ENCODE results near the gene XIRP2.
"Not testable (repeated sequence)": the region's sequence is repeated elsewhere in the genome, so short reads cannot be mapped to it uniquely, and the experiment has no call there.

The XIRP2 gene

GRCh38 chr2:167057446-167057845 lies 169.2 kb downstream of the XIRP2 start:
- no peak overlapping the region for H3K9ac ChIP-seq
- no peak for TF ChIP-seq CTCF (conservative IDR thresholded peaks at IDR 0.05; ENCODE audit: low read depth, low read length)

GRCh38 chr2:167059173-167059572 lies 170.9 kb downstream of the XIRP2 start:
- H3K79me2 ChIP-seq (ENCODE audit: insufficient read depth, low read depth): no peaks in the 10 kb centered on the region
- no peak overlapping the region for H2AFZ ChIP-seq (ENCODE audit: low read depth)
- no peaks in the 10 kb centered on the region for H3K27me3 ChIP-seq (ENCODE audit: insufficient read depth, low read depth)
- TF ChIP-seq CTCF (conservative IDR thresholded peaks at IDR 0.05; ENCODE audit: low read depth, low read length): no peak
- no peak overlapping the region for H3K27ac ChIP-seq
- H4K20me1 ChIP-seq (ENCODE audit: insufficient read depth): no peaks in the 10 kb centered on the region
- H3K36me3 ChIP-seq (ENCODE audit: insufficient read depth): no peaks in the 10 kb centered on the region
- H3K4me2 ChIP-seq: no peak overlapping the region
- H3K4me3 ChIP-seq (IDR thresholded peaks at IDR 0.05; ENCODE audit: insufficient read depth, low read depth, low read length): no peak overlapping the region
- peaks cover 14% of the 10 kb centered on the region for H3K4me1 ChIP-seq (ENCODE audit: low read depth, poor library complexity, severe bottlenecking)
- no peak overlapping the region for H3K9ac ChIP-seq

More at GRCh38 chr2:167057446-167057845, 169.2 kb downstream of the XIRP2 start:
- Histone ChIP-seq H3K27me3 (ENCODE audit: insufficient read depth, low read depth) (no peaks in the 10 kb centered on the region), H3K4me2 (no peak overlapping the region), H3K79me2 (ENCODE audit: insufficient read depth, low read depth) (no peaks in the 10 kb centered on the region), H2AFZ (ENCODE audit: low read depth) (no peak overlapping the region), H3K27ac (no peak overlapping the region), H3K36me3 (ENCODE audit: insufficient read depth) (no peaks in the 10 kb centered on the region), H3K4me3 (IDR thresholded peaks at IDR 0.05; ENCODE audit: insufficient read depth, low read depth, low read length) (no peak overlapping the region), H4K20me1 (ENCODE audit: insufficient read depth) (no peaks in the 10 kb centered on the region), H3K4me1 (ENCODE audit: low read depth, poor library complexity, severe bottlenecking) (peaks cover 15% of the 10 kb centered on the region)

GRCh38 chr2:167069855-167070254 lies 181.6 kb downstream of the XIRP2 start:
- Histone ChIP-seq H3K27ac (no peak overlapping the region), H4K20me1 (ENCODE audit: insufficient read depth) (no peaks in the 10 kb centered on the region), H3K36me3 (ENCODE audit: insufficient read depth) (no peaks in the 10 kb centered on the region), H3K4me1 (ENCODE audit: low read depth, poor library complexity, severe bottlenecking) (peaks cover 3% of the 10 kb centered on the region), H3K79me2 (ENCODE audit: insufficient read depth, low read depth) (no peaks in the 10 kb centered on the region), H3K9ac (no peak overlapping the region), H3K4me2 (no peak overlapping the region), H3K4me3 (IDR thresholded peaks at IDR 0.05; ENCODE audit: insufficient read depth, low read depth, low read length) (no peak overlapping the region), H2AFZ (ENCODE audit: low read depth) (no peak overlapping the region), H3K27me3 (ENCODE audit: insufficient read depth, low read depth) (no peaks in the 10 kb centered on the region)
- no peak for TF ChIP-seq CTCF (conservative IDR thresholded peaks at IDR 0.05; ENCODE audit: low read depth, low read length)

- H3K4me3 ChIP-seq (IDR thresholded peaks at IDR 0.05; ENCODE audit: insufficient read depth, low read depth, low read length); H4K20me1 ChIP-seq (ENCODE audit: insufficient read depth); H3K27me3 ChIP-seq (ENCODE audit: insufficient read depth, low read depth); H2AFZ ChIP-seq (ENCODE audit: low read depth); H3K9ac ChIP-seq; H3K4me2 ChIP-seq; H3K79me2 ChIP-seq (ENCODE audit: insufficient read depth, low read depth); H3K4me1 ChIP-seq (ENCODE audit: low read depth, poor library complexity, severe bottlenecking); H3K27ac ChIP-seq; H3K36me3 ChIP-seq (ENCODE audit: insufficient read depth): not testable (repeated sequence)
Measured at GRCh38 chr2:167075708-167076107, 187.4 kb downstream of the XIRP2 start.

DNA sequence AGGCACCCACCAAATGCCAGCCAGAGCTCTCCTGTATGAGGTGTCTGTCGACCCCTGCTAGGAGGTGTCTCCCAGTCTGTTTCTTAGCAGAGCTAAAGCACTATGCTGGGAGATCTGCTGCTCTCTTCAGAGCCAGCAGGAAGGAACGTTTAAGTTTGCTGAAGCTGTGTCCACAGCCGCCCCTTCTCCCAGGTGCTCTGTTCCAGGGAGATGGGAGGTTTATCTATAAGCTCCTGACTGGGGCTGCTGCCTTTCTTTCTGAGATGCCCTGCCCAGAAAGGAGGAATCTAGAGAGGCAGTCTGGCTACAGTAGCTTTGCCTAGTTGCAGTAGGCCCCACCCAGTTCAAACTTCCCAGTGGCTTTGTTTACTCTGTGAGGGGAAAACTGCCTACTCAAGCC lies 210.7 kb downstream of the XIRP2 start:
- H3K4me1 ChIP-seq (ENCODE audit: low read depth, poor library complexity, severe bottlenecking); H3K36me3 ChIP-seq (ENCODE audit: insufficient read depth); H3K79me2 ChIP-seq (ENCODE audit: insufficient read depth, low read depth); H3K9ac ChIP-seq; H2AFZ ChIP-seq (ENCODE audit: low read depth); H3K27ac ChIP-seq; H3K4me3 ChIP-seq (IDR thresholded peaks at IDR 0.05; ENCODE audit: insufficient read depth, low read depth, low read length); H4K20me1 ChIP-seq (ENCODE audit: insufficient read depth); H3K4me2 ChIP-seq; H3K27me3 ChIP-seq (ENCODE audit: insufficient read depth, low read depth): not testable (repeated sequence)
